H1 (cell line): Measurements from ENCODE around the gene NFAM1. TPM values are rescaled to one million over a fixed set of nuclear protein-coding genes. Genes with fewer than 3 reads are reported as not detected.

Experiments used
- CTCF ChIA-PET: fragments of 300-600 bp; sonication (Branson Sonifier 250); formaldehyde crosslinking; loops from one replicate; lab custom pipeline; 2021; ENCODE audit not compliant: partially characterized antibody; lab: Charles Lee
- POLR2A ChIA-PET: fragments of 300-600 bp; sonication (Branson Sonifier 250); formaldehyde crosslinking; loops from one replicate; lab custom pipeline; 2021; ENCODE audit warnings: inconsistent platforms; ENCODE audit not compliant: partially characterized antibody; lab: Charles Lee
- DNase-seq, 2 experiments: peaks; one replicate each; pipeline versions ENCODE4 v3.0.0 to v3.0.0-alpha.2; 2010 to 2022; ENCODE audit warnings: low spot score in 2 of 2, low read depth in 1 of 2, mixed read lengths in 1 of 2
- FAIRE-seq: peaks from 2 replicates; lab custom pipeline; 2011; peaks lifted over from hg19 to GRCh38; lab: Jason Lieb, UNC
- H2AFZ ChIP-seq: 2 replicates; pipeline ENCODE4 v1.8.1; 2012; ENCODE audit warnings: low read length, inconsistent platforms
- H2AK5ac ChIP-seq: 2 replicates; pipeline ENCODE4 v1.6.1; 2013; ENCODE audit warnings: low read depth, low read length
- H2BK120ac ChIP-seq: replicated peaks from 2 replicates; pipeline ENCODE3; 2013; ENCODE audit warnings: low read depth, low read length, inconsistent platforms
- H2BK12ac ChIP-seq: 2 replicates; pipeline ENCODE4 v1.6.1; 2013; ENCODE audit warnings: low read depth, low read length
- H2BK15ac ChIP-seq: 2 replicates; pipeline ENCODE4 v1.6.1; 2013; ENCODE audit warnings: low read length
- H2BK20ac ChIP-seq: 2 replicates; pipeline ENCODE4 v1.6.1; 2013; ENCODE audit warnings: low read length
- H2BK5ac ChIP-seq: 2 replicates; pipeline ENCODE4 v1.6.1; 2013; ENCODE audit warnings: low read depth, low read length
- H3K14ac ChIP-seq: 2 replicates; pipeline ENCODE4 v1.6.1; 2013; ENCODE audit warnings: inconsistent platforms; ENCODE audit not compliant: insufficient read length
- H3K18ac ChIP-seq: 2 replicates; pipeline ENCODE4 v1.6.1; 2013; ENCODE audit warnings: low read length; ENCODE audit errors: extremely low read depth
- H3K23ac ChIP-seq: 2 replicates; pipeline ENCODE4 v1.6.1; 2013; ENCODE audit warnings: inconsistent platforms; ENCODE audit not compliant: insufficient read length
- H3K23me2 ChIP-seq: 2 replicates; pipeline ENCODE4 v1.6.1; 2013; ENCODE audit warnings: low read depth, low read length
- H3K27ac ChIP-seq: 2 replicates; pipeline ENCODE4 v1.6.1; 2011; ENCODE audit warnings: low read depth, low read length, inconsistent platforms
- H3K27me3 ChIP-seq, 4 experiments: replicated peaks in 1 of 4; 1 replicate in 1 of 4; 2 replicates in 3 of 4; pipeline versions ENCODE4 v1.6.1 to v1.8.1; 2011 to 2013; ENCODE audit warnings: low read length in 3 of 4, mild to moderate bottlenecking in 3 of 4, inconsistent platforms in 2 of 4, mixed read lengths in 2 of 4, moderate library complexity in 1 of 4; ENCODE audit not compliant: control insufficient read depth in 3 of 4, insufficient read depth in 3 of 4; ENCODE audit errors: extremely low read depth in 1 of 4
- H3K36me3 ChIP-seq, 4 experiments: 2 replicates each; pipeline versions ENCODE4 v1.6.1 to v1.8.1; 2011 to 2013; ENCODE audit warnings: mild to moderate bottlenecking in 4 of 4, low read length in 3 of 4, moderate library complexity in 2 of 4, control low read depth in 1 of 4, inconsistent platforms in 1 of 4; ENCODE audit not compliant: insufficient read depth in 4 of 4, control insufficient read depth in 2 of 4
- H3K4ac ChIP-seq: replicated peaks from 2 replicates; pipeline ENCODE3; 2013; ENCODE audit warnings: low read length, low read depth, mixed read lengths, inconsistent platforms; ENCODE audit not compliant: insufficient read length
- H3K4me1 ChIP-seq, 4 experiments: replicated peaks in 1 of 4; 1 replicate in 1 of 4; 2 replicates in 3 of 4; pipeline versions ENCODE4 v1.6.1 to v1.8.1; 2011 to 2013; ENCODE audit warnings: low read length in 3 of 4, inconsistent platforms in 2 of 4, mixed read lengths in 1 of 4; ENCODE audit not compliant: insufficient read depth in 4 of 4, control insufficient read depth in 3 of 4
- H3K4me2 ChIP-seq, 2 experiments: 2 replicates each; pipeline versions ENCODE4 v1.6.1 to v1.8.1; 2011 to 2013; ENCODE audit warnings: low read depth in 2 of 2, low read length in 2 of 2, control low read depth in 1 of 2, inconsistent platforms in 1 of 2, mild to moderate bottlenecking in 1 of 2; ENCODE audit not compliant: insufficient read depth in 1 of 2
- H3K4me3 ChIP-seq, 4 experiments: fragments of 200-600, 300-600 bp in 1 of 4; sonication (generic), shearing (Covaris generic), sonication (Bioruptor Twin) in 1 of 4; 2 replicates each; pipeline versions ENCODE4 v1.5.1 to v1.8.1; 2011 to 2016; ENCODE audit warnings: low read length in 4 of 4, low read depth in 3 of 4, control low read depth in 2 of 4, inconsistent platforms in 2 of 4, mild to moderate bottlenecking in 2 of 4, mixed read lengths in 1 of 4, moderate library complexity in 1 of 4; ENCODE audit not compliant: insufficient read depth in 2 of 4; ENCODE audit errors: extremely low read depth in 1 of 4
- H3K56ac ChIP-seq: replicated peaks from 2 replicates; pipeline ENCODE3; 2013; ENCODE audit warnings: low read depth, mild to moderate bottlenecking, mixed read lengths, low read length, inconsistent platforms; ENCODE audit not compliant: insufficient read length
- H3K79me1 ChIP-seq: 2 replicates; pipeline ENCODE4 v1.6.1; 2013; ENCODE audit warnings: low read depth, low read length, control low read depth
- H3K79me2 ChIP-seq, 2 experiments: 2 replicates each; pipeline versions ENCODE4 v1.6.1 to v1.8.1; 2012 to 2013; ENCODE audit warnings: low read length in 2 of 2, mild to moderate bottlenecking in 2 of 2, inconsistent platforms in 1 of 2; ENCODE audit not compliant: insufficient read depth in 2 of 2, control insufficient read depth in 1 of 2
- H3K9ac ChIP-seq, 4 experiments: replicated peaks in 1 of 4; 1 replicate in 1 of 4; 2 replicates in 3 of 4; pipeline versions ENCODE4 v1.6.1 to v1.8.1; 2011 to 2013; ENCODE audit warnings: low read depth in 3 of 4, low read length in 3 of 4, control low read depth in 2 of 4, mild to moderate bottlenecking in 2 of 4, moderate library complexity in 2 of 4, inconsistent platforms in 1 of 4; ENCODE audit errors: extremely low read depth in 1 of 4
- H3K9me3 ChIP-seq, 2 experiments: 2 replicates each; pipeline versions ENCODE4 v1.6.1 to v1.8.1; 2012 to 2013; ENCODE audit warnings: mild to moderate bottlenecking in 2 of 2, moderate library complexity in 2 of 2, control low read depth in 1 of 2, inconsistent platforms in 1 of 2, low read depth in 1 of 2, low read length in 1 of 2, mixed read lengths in 1 of 2; ENCODE audit not compliant: insufficient read depth in 2 of 2
- H4K20me1 ChIP-seq, 2 experiments: replicated peaks in 1 of 2; 2 replicates each; pipeline versions ENCODE3 to v1.8.1; 2011 to 2013; ENCODE audit warnings: inconsistent platforms in 2 of 2, low read length in 2 of 2, mild to moderate bottlenecking in 1 of 2; ENCODE audit not compliant: insufficient read depth in 2 of 2, control insufficient read depth in 1 of 2
- H4K5ac ChIP-seq: 2 replicates; pipeline ENCODE4 v1.6.1; 2013; ENCODE audit warnings: low read length, low read depth, mixed read lengths, inconsistent platforms; ENCODE audit not compliant: insufficient read length
- H4K8ac ChIP-seq: 2 replicates; pipeline ENCODE4 v1.8.0; 2013; ENCODE audit warnings: mild to moderate bottlenecking, moderate library complexity, low read length, inconsistent platforms; ENCODE audit not compliant: insufficient read depth; ENCODE audit errors: extremely low read depth
- H4K91ac ChIP-seq: replicated peaks from 2 replicates; pipeline ENCODE3; 2013; ENCODE audit warnings: low read length, mixed read lengths, inconsistent platforms; ENCODE audit not compliant: insufficient read length
- ATF2 ChIP-seq: IDR thresholded peaks from 2 replicates; pipeline ENCODE4 v1.6.1; 2012; ENCODE audit warnings: low read length, inconsistent platforms
- CHD1 ChIP-seq: IDR thresholded peaks from 2 replicates; pipeline ENCODE4 v1.6.1; 2012; ENCODE audit warnings: low read depth, low read length, improper control_type of control experiment
- EP300 ChIP-seq, 2 experiments: IDR thresholded peaks; 1 replicate in 1 of 2; 2 replicates in 1 of 2; pipeline ENCODE4 v1.6.1; 2011 to 2012; ENCODE audit warnings: low read depth in 2 of 2, low read length in 2 of 2, mild to moderate bottlenecking in 2 of 2, borderline replicate concordance in 1 of 2, inconsistent platforms in 1 of 2, moderate library complexity in 1 of 2
- GABPA ChIP-seq: IDR thresholded peaks from 2 replicates; pipeline ENCODE4 v1.6.1; 2011; ENCODE audit warnings: mild to moderate bottlenecking, low read length, moderate library complexity, borderline replicate concordance; ENCODE audit not compliant: insufficient read depth
- NRF1 ChIP-seq: IDR thresholded peaks from 2 replicates; pipeline ENCODE4 v1.6.1; 2011; ENCODE audit warnings: mild to moderate bottlenecking, low read depth, low read length, improper control_type of control experiment
- SIN3A ChIP-seq, 2 experiments: IDR thresholded peaks in 1 of 2; conservative IDR thresholded peaks in 1 of 2; 2 replicates each; pipeline ENCODE4 v1.6.1; 2011 to 2012; ENCODE audit warnings: low read length in 2 of 2, improper control_type of control experiment in 1 of 2, low read depth in 1 of 2, mild to moderate bottlenecking in 1 of 2
- TAF7 ChIP-seq: optimal IDR thresholded peaks from 2 replicates; pipeline ENCODE3; 2011; ENCODE audit warnings: low read depth, mild to moderate bottlenecking, inconsistent platforms, low read length, moderate library complexity, borderline replicate concordance
- ZNF274 ChIP-seq: IDR thresholded peaks from 2 replicates; pipeline ENCODE4 v1.7.0; 2012; ENCODE audit warnings: low read length, borderline replicate concordance; ENCODE audit errors: extremely low read depth
- WGBS, 2 experiments: shearing (Covaris generic) in 1 of 2; methylation state at CpG; one replicate each; pipeline versions ENCODE4 v1.1.6 to v1.1.7; 2013 to 2015; ENCODE audit warnings: low lambda C conversion rate in 2 of 2, mixed read lengths in 2 of 2, inconsistent platforms in 1 of 2, low coverage in 1 of 2, missing lambda C conversion rate in 1 of 2; ENCODE audit not compliant: insufficient replicate concordance in 2 of 2, insufficient coverage in 1 of 2, insufficient read length in 1 of 2; ENCODE audit errors: extremely low coverage in 1 of 2, missing lambda C conversion rate in 1 of 2; 5-methylcytosine and 5-hydroxymethylcytosine counted together
- polyA plus RNA-seq, 7 experiments: library from polyadenylated mRNA; depleted of rRNA in 3 of 7; stranded (reverse) in 5 of 7; unstranded in 2 of 7; fragments of >200 nt in 5 of 7; fragments of 200-250 nt in 2 of 7; gene quantifications; 1 replicate in 5 of 7; 2 replicates in 1 of 7; 4 replicates in 1 of 7; pipeline versions ENCODE4 v1.2.1 to v1.2.3, GENCODE V29; 2011 to 2013; ENCODE audit warnings: missing spikeins in 2 of 7, mixed read lengths in 2 of 7
- total RNA-seq: library from RNA; stranded (reverse); fragmentation: NEBNext Ultra II Directional; extraction: Animal tissue kit (Norgen Biotek cat#: 25700); gene quantifications from 2 replicates; pipeline ENCODE4 v1.2.1, GENCODE V29; 2021

Gene NFAM1
- total and polyA plus RNA-seq, 2 of the 8 experiments (the other 6 are each of a cell fraction or from before 2014, with no cell fraction given) = 0.62 to 0.73 TPM

GRCh38 chr22:42443240-42444076, 11.3 kb upstream of the NFAM1 start:
- H2AFZ ChIP-seq = peak overlapping the region; percentile 74; the same call in 1 of the 2 replicates
- 64% methylated on average over 6 of the region's 6 CpGs; no CpG with 5 or more reads in 1 of the 2 experiments for whole genome bisulfite sequencing, 2 experiments
- TF ChIP-seq ATF2 (no peak), GABPA (no peak), SIN3A (conservative IDR thresholded peaks at IDR 0.05 in 1 of 2, IDR thresholded peaks at IDR 0.05 in 1 of 2; ENCODE audit: low read depth in 1 of 2, low read length in 2 of 2) (no peak), TAF7 (no peak), NRF1 (no peak), CHD1 (no peak), EP300 (IDR thresholded peaks at IDR 0.05; ENCODE audit: borderline replicate concordance in 1 of 2, low read depth in 2 of 2, low read length in 2 of 2) (no peak), ZNF274 (no peak)

More at GRCh38 chr22:42443240-42444076, 11.3 kb upstream of the NFAM1 start:
- Histone ChIP-seq H2BK120ac (no peak overlapping the region), H2AK5ac (no peak overlapping the region), H3K23me2 (peaks cover 2% of the 10 kb centered on the region; the same call in 1 of the 2 replicates), H3K4me1 (peaks cover 9 to 36% (median 19%) of the 10 kb centered on the region in 4 experiments), H3K9me3 (no peaks in the 10 kb centered on the region), H4K91ac (peak overlapping the region; percentile 13), H2BK15ac (peak overlapping the region; percentile 55), H3K4me3 (peak overlapping the region in 3 of 4 experiments; percentile 26 to 54 (median 49); a peak in 3 of 8 replicates), H3K79me1 (no peaks in the 10 kb centered on the region; the same call in 1 of the 2 replicates), H3K79me2 (no peaks in the 10 kb centered on the region), H4K20me1 (no peaks in the 10 kb centered on the region), H2BK20ac (peak overlapping the region; percentile 51; the same call in 1 of the 2 replicates), H4K8ac (peak overlapping the region; percentile 79; the same call in 1 of the 2 replicates), H3K27me3 (peaks cover 0 to 2% (median 0%) of the 10 kb centered on the region in 4 experiments; a peak in 3 of 7 replicates), H3K9ac (no peak overlapping the region; a peak in 2 of 7 replicates), H2BK5ac (peak overlapping the region; percentile 78; the same call in 1 of the 2 replicates), H3K23ac (no peak overlapping the region), H3K36me3 (no peaks in the 10 kb centered on the region), H3K14ac (no peak overlapping the region), H2BK12ac (peak overlapping the region; percentile 40; the same call in 1 of the 2 replicates), H3K18ac (peak overlapping the region; percentile 75), H4K5ac (no peak overlapping the region), H3K27ac (no peak overlapping the region), H3K4me2 (peak overlapping the region; percentile 57 to 72), H3K4ac (no peak overlapping the region), H3K56ac (no peak overlapping the region)
- ChIA-PET POLR2A (interaction anchor here (0.7 to 1.9 kb wide), 8 partner anchors 7 to 717 kb away, joined by 3 to 5 read pairs (median 3); no protein-coding TSS in a partner anchor), CTCF (interaction anchor here (0.7 to 4.7 kb wide), 62 partner anchors 9 to 356 kb away, joined by 3 to 48 read pairs (median 6); partner anchors contain the start of genes NDUFA6 and NFAM1)
- DNase-seq (no peak), FAIRE-seq (no peak)
